VCaP (cell line): Measurements from ENCODE around the gene KHSRP.

Experiments
- H3K27ac ChIP-seq: fragments of 450-650 bp; 2 replicates; pipeline ENCODE4 v1.5.1; 2017
- TF ChIP-seq, protein P1 (sequence below): fragments of 450-650 bp; conservative IDR thresholded peaks from 2 replicates; pipeline ENCODE4 v1.5.1; 2017; ENCODE audit warnings: mild to moderate bottlenecking, moderate library complexity

Gene KHSRP

DNA sequence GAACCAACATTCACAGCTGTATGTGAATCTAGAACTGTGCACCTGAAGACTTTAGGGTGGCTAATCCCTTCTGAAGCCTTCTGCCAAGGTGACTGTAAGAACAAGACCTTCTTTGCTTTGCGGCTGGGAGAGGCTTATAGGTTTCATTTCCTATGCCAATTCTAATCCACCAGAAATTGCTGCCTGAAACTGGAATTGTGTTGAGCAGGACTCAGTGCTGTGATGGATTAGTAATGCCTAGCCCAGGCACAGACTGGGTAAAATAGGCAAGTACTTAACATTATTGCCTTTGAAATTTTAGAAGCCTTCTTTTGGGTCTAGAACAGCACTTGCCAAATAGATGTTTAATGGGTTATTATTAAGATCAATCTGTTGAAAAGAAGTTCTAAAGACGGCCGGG, 23.4 kb upstream of the KHSRP start:
- H3K27ac ChIP-seq: no peak overlapping the region
- TF ChIP-seq, protein P1, sequence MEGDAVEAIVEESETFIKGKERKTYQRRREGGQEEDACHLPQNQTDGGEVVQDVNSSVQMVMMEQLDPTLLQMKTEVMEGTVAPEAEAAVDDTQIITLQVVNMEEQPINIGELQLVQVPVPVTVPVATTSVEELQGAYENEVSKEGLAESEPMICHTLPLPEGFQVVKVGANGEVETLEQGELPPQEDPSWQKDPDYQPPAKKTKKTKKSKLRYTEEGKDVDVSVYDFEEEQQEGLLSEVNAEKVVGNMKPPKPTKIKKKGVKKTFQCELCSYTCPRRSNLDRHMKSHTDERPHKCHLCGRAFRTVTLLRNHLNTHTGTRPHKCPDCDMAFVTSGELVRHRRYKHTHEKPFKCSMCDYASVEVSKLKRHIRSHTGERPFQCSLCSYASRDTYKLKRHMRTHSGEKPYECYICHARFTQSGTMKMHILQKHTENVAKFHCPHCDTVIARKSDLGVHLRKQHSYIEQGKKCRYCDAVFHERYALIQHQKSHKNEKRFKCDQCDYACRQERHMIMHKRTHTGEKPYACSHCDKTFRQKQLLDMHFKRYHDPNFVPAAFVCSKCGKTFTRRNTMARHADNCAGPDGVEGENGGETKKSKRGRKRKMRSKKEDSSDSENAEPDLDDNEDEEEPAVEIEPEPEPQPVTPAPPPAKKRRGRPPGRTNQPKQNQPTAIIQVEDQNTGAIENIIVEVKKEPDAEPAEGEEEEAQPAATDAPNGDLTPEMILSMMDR: no peak

DNA sequence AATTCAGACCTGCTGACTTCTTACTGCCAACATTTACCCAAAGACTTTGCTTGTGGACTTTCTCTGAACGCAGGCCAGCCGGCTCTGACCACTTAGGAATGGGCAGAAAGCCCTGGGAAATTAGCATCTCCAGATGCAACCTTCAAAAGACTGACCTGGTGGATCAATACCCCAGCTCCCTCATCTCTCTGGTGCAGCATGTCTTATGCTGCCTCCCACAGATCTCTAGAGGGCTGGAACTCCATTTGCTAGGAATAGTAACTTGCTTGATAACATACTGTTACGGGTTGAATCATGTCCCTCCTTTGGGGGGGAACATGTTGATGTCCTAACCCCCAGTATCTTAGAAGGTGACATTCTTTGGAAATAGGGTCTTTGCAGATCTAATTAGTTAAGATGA, 21.8 kb upstream of the KHSRP start:
- TF ChIP-seq, protein P1: no peak
- no peak overlapping the region for H3K27ac ChIP-seq

DNA sequence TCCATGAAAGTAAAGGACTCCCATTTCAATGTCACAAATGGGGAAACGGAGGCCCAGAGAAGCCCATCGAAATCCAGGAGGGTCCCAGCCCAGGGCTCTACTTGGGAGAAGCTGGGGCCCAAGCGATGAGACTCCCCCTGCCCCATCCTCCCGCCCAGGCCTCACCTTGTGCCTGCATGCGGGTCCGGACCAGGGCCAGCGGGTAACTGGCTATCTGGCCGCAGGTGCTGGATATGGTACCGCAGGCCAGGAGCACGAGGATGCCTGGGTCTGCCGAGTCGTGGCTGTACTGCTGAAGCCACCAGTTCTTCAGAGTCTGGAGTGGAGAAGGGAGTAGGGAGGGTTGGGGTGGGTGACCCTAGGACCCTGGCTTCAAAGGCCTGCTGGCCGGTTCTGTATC, 19.4 kb upstream of the KHSRP start:
- H3K27ac ChIP-seq: no peak overlapping the region
- TF ChIP-seq, protein P1: no peak

DNA sequence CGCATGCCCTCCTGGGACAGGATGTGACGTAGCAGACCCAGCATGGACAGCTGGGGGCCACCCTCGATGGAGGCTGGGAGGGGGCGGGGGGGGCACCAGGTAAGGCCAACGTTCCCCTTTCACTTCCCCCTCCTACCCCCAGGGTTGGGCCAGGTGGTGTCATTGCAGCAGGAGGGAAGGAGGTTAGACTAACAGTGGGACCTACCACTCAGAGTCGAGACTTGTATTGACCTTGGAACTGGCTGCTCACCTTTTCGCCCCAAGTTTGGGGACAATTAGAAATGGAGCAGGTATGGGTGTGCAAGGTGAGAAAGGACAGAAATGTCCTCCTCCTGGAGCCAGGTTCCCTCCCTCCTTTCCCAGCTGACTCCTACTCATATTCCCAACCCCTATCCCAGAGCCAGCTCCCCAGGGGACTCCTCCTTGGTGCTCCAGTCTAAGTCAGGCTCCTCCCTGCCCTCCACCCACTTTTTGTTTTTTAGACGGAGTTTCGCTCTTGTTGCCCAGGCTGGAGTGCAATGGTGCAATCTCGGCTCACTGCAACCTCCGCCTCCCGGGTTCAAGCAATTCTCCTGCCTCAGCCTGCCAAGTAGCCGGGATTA, 17.6 kb upstream of the KHSRP start:
- no peak overlapping the region for H3K27ac ChIP-seq

DNA sequence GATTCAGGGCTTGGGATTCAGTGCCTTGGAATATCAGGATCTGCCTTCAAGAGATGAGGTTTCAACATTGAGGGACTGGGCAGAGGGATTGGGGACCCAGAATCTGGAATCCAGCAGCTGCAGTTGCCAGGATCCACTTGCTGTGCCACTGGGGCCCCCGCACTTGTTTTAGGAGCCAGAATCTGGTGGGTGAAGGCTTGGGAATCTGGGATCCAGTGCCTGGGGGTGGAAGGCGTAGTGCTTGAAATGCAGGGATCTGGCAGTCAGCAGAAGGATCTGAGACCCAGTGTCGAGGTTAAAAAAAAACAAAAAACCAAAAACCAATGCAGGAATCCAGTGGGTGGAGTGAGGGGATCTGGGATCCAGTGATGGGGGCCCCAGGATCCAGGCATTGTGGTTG, 16.3 kb upstream of the KHSRP start:
- TF ChIP-seq, protein P1: no peak
- H3K27ac ChIP-seq: no peak overlapping the region

More for the DNA sequence above, 17.6 kb upstream of the KHSRP start:
- TF ChIP-seq, protein P1: no peak

DNA sequence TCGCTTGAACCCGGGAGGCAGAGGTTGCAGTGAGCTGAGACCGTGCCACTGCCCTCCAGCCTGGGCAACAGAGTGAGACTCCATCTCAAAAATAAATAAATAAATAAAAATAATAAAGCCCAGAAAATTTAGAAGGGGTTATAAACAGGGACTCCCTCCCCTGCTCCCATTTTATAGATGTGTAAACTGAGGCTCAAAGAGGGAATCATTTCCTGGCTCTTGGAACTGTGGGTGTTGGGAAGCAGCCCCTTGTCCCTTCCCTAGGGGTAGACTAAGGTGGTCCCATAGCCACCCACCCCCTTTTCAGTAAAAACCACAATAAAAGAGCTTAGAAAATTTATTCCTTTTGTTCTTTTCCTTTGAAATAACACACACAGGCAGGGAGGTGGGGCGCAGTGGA, 15.1 kb upstream of the KHSRP start:
- TF ChIP-seq, protein P1: no peak
- H3K27ac ChIP-seq: no peak overlapping the region

DNA sequence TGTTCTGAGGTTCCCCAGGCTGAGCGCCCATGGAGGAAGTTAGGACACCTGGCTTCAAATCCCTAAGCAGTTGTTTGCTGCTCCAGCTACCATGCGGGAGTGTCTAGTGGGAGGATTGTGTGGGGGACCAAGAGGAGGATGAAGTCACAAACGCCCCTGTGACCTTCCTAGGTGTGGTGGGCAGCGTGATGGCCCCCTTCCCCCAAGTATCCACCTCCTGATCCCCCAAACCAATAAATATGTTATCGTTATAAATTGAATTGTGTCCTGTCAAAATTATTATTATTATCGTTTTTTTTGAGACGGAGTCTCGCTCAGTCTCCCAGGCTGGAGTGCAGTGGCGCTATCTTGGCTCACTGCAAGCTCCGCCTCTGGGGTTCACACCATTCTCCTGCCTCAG, 9.1 kb upstream of the KHSRP start, which contains the start of gene SLC25A41:
Gene SLC25A41, minus strand, starts transcription at position 101 of the 400 bp plus-strand sequence. Its CDS starts 70 bp downstream, at position 31.
- TF ChIP-seq, protein P1: no peak

More for the DNA sequence above, 9.1 kb upstream of the KHSRP start, which contains the start of gene SLC25A41:
- no peak within 1 kb of the TSS for H3K27ac ChIP-seq
